ENCODE data around the gene MSX1.

The MSX1 gene

GRCh38 chr4:4841156-4841555, 18.3 kb upstream of the MSX1 start:
- no peak for DNase-seq

GRCh38 chr4:4842476-4843441, 16.7 kb upstream of the MSX1 start:
- no peak for DNase-seq

- DNase-seq, result no peak
Observed at GRCh38 chr4:4843635-4844291, 15.7 kb upstream of the MSX1 start.

GRCh38 chr4:4845027-4845426, 14.4 kb upstream of the MSX1 start:
- no peak for DNase-seq

GRCh38 chr4:4847011-4847410, 12.5 kb upstream of the MSX1 start:
- DNase-seq, result no peak

- no peak for DNase-seq
Observed at GRCh38 chr4:4848540-4848939, 10.9 kb upstream of the MSX1 start.

GRCh38 chr4:4849106-4849505, 10.4 kb upstream of the MSX1 start:
- no peak for DNase-seq

GRCh38 chr4:4849524-4850193, 9.8 kb upstream of the MSX1 start:
- DNase-seq, result no peak

GRCh38 chr4:4851081-4851480, 8.4 kb upstream of the MSX1 start:
- DNase-seq, result no peak

GRCh38 chr4:4851906-4852305, 7.6 kb upstream of the MSX1 start:
- DNase-seq, result no peak

- DNase-seq, result no peak
Observed at GRCh38 chr4:4852591-4853362, 6.7 kb upstream of the MSX1 start.

- DNase-seq, result no peak
Observed at GRCh38 chr4:4853371-4853823, 6.1 kb upstream of the MSX1 start.

GRCh38 chr4:4853921-4854648, 5.4 kb upstream of the MSX1 start:
- DNase-seq, result no peak

- no peak for DNase-seq
Observed at GRCh38 chr4:4854649-4855295, 4.7 kb upstream of the MSX1 start.

- no peak for DNase-seq
Observed at GRCh38 chr4:4855301-4856070, 4.0 kb upstream of the MSX1 start.

GRCh38 chr4:4856071-4857000, 3.1 kb upstream of the MSX1 start:
- DNase-seq, result no peak

GRCh38 chr4:4857001-4857808, 2.3 kb upstream of the MSX1 start:
- DNase-seq, result no peak

GRCh38 chr4:4857809-4858508, 1.5 kb upstream of the MSX1 start:
- no peak for DNase-seq

Measured in CD4-positive, alpha-beta T cell treated with Interferon alpha-2 for 1 hour (primary cell).